Tibial nerve (tissue), 4 donors: Measurements from ENCODE around the gene GUCY2C. TPM values are rescaled to one million over a fixed set of nuclear protein-coding genes. Genes with fewer than 3 reads are reported as not detected.

ENCODE experiments used
- DNase-seq, 2 donors: peaks; one replicate each; pipeline ENCODE4 v3.0.0-alpha.2; 2019; ENCODE audit warnings: low spot score in 2 of 2
- H3K27ac ChIP-seq, 4 donors: fragments of 200-600 bp; sonication (generic) in 3 of 4; one replicate each; pipeline ENCODE4 v1.5.1; 2017 to 2019; ENCODE audit warnings: mild to moderate bottlenecking in 1 of 4
- H3K27me3 ChIP-seq, 2 donors: fragments of 200-600 bp; sonication (generic) in 1 of 2; one replicate each; pipeline versions ENCODE4 v1.5.1 to v1.6.0; 2017 to 2019
- H3K36me3 ChIP-seq, 3 donors: fragments of 200-600 bp; sonication (generic); one replicate each; pipeline ENCODE4 v1.5.1; 2018 to 2019
- H3K4me1 ChIP-seq, 4 donors: fragments of 200-600 bp; sonication (generic) in 3 of 4; one replicate each; pipeline ENCODE4 v1.5.1; 2017 to 2019
- H3K4me3 ChIP-seq, 4 donors: fragments of 200-600 bp; sonication (generic) in 3 of 4; one replicate each; pipeline ENCODE4 v1.5.1; 2017 to 2019; ENCODE audit warnings: mild to moderate bottlenecking in 1 of 4, moderate library complexity in 1 of 4
- H3K9me3 ChIP-seq, 4 donors: fragments of 200-600 bp; sonication (generic) in 3 of 4; one replicate each; pipeline ENCODE4 v1.5.1; 2017 to 2019
- CTCF ChIP-seq, 5 experiments: fragments of 200-600 bp in 3 of 5; fragments of 450-650 bp in 2 of 5; sonication (generic) in 3 of 5; IDR thresholded peaks; one replicate each; pipeline ENCODE4 v1.5.1; 2016 to 2019; ENCODE audit warnings: antibody characterized with exemption in 5 of 5, mild to moderate bottlenecking in 3 of 5, moderate library complexity in 2 of 5
- EP300 ChIP-seq, 2 donors: sonication (generic); formaldehyde crosslinking; IDR thresholded peaks; one replicate each; pipeline ENCODE4 v1.6.1; 2017; ENCODE audit warnings: antibody characterized with exemption in 2 of 2, mild to moderate bottlenecking in 1 of 2
- POLR2A ChIP-seq, 2 donors: fragments of 450-650 bp; IDR thresholded peaks; one replicate each; pipeline ENCODE4 v1.6.1; 2017; ENCODE audit warnings: antibody characterized with exemption in 2 of 2, mild to moderate bottlenecking in 2 of 2, moderate library complexity in 2 of 2
- WGBS, 2 donors: methylation state at CpG; one replicate each; pipeline ENCODE4 v1.1.5; 2018; 5-methylcytosine and 5-hydroxymethylcytosine counted together
- total RNA-seq, 4 donors: library from RNA; depleted of rRNA; stranded (reverse); fragments of >200 nt; gene quantifications; one replicate each; pipeline ENCODE4 v1.1.0, GENCODE V29; 2016

Gene GUCY2C
- total RNA-seq, 4 donors from 2014 or later = not detected

GRCh38 chr12:14577344-14577743, 119.1 kb downstream of the GUCY2C start:
- no peak for DNase-seq
- no peaks in the 10 kb centered on the region for H3K27me3 ChIP-seq
- H3K36me3 ChIP-seq = peaks cover 0 to 3% (median 0%) of the 10 kb centered on the region in 3 donors
- H3K27ac ChIP-seq = no peak overlapping the region
- no peak overlapping the region for H3K4me3 ChIP-seq
- TF ChIP-seq EP300 (IDR thresholded peaks at IDR 0.05) = no peak
- no peak for TF ChIP-seq CTCF (IDR thresholded peaks at IDR 0.05)
- TF ChIP-seq POLR2A (IDR thresholded peaks at IDR 0.05) = no peak
- no peaks in the 10 kb centered on the region for H3K9me3 ChIP-seq
- no peaks in the 10 kb centered on the region for H3K4me1 ChIP-seq
- 71 to 73% methylated on average over 1 of the region's 1 CpG for WGBS, 2 donors

- H3K4me3 ChIP-seq = no peak overlapping the region
- 80 to 84% methylated on average over 8 of the region's 8 CpGs for WGBS, 2 donors
- H3K27ac ChIP-seq = no peak overlapping the region
- H3K36me3 ChIP-seq = no peaks in the 10 kb centered on the region
- no peaks in the 10 kb centered on the region for H3K27me3 ChIP-seq
- H3K9me3 ChIP-seq = no peaks in the 10 kb centered on the region
- no peak for DNase-seq
- TF ChIP-seq CTCF (IDR thresholded peaks at IDR 0.05) (no peak), POLR2A (IDR thresholded peaks at IDR 0.05) (no peak), EP300 (IDR thresholded peaks at IDR 0.05) (no peak)
- no peaks in the 10 kb centered on the region for H3K4me1 ChIP-seq
Measured at GRCh38 chr12:14576896-14577295, 119.5 kb downstream of the GUCY2C start.

GRCh38 chr12:14575585-14575984, 120.8 kb downstream of the GUCY2C start:
- Histone ChIP-seq H3K27me3 (no peaks in the 10 kb centered on the region), H3K9me3 (no peaks in the 10 kb centered on the region), H3K27ac (no peak overlapping the region), H3K4me1 (no peaks in the 10 kb centered on the region), H3K4me3 (no peak overlapping the region), H3K36me3 (no peaks in the 10 kb centered on the region)
- 90 to 94% methylated on average over 1 of the region's 1 CpG for WGBS, 2 donors
- DNase-seq = no peak
- TF ChIP-seq CTCF (IDR thresholded peaks at IDR 0.05) = no peak
- no peak for TF ChIP-seq EP300 (IDR thresholded peaks at IDR 0.05)
- no peak for TF ChIP-seq POLR2A (IDR thresholded peaks at IDR 0.05)

GRCh38 chr12:14573118-14573517, 123.3 kb downstream of the GUCY2C start:
- WGBS, 2 donors = 77 to 83% methylated on average over 5 of the region's 5 CpGs
- Histone ChIP-seq H3K27ac (no peak overlapping the region), H3K27me3 (no peaks in the 10 kb centered on the region), H3K9me3 (no peaks in the 10 kb centered on the region), H3K4me1 (no peaks in the 10 kb centered on the region), H3K4me3 (no peak overlapping the region), H3K36me3 (no peaks in the 10 kb centered on the region)
- DNase-seq = no peak
- TF ChIP-seq CTCF (IDR thresholded peaks at IDR 0.05) = no peak
- no peak for TF ChIP-seq POLR2A (IDR thresholded peaks at IDR 0.05)
- TF ChIP-seq EP300 (IDR thresholded peaks at IDR 0.05) = no peak

GRCh38 chr12:14572401-14572800, 124.0 kb downstream of the GUCY2C start:
- Histone ChIP-seq H3K4me1 (peaks cover 0 to 1% (median 0%) of the 10 kb centered on the region in 4 donors), H3K27ac (no peak overlapping the region), H3K36me3 (no peaks in the 10 kb centered on the region), H3K9me3 (no peaks in the 10 kb centered on the region), H3K27me3 (no peaks in the 10 kb centered on the region), H3K4me3 (no peak overlapping the region)
- TF ChIP-seq POLR2A (IDR thresholded peaks at IDR 0.05) = no peak
- no peak for TF ChIP-seq CTCF (IDR thresholded peaks at IDR 0.05)
- WGBS, 2 donors = 80 to 87% methylated on average over 4 of the region's 4 CpGs
- no peak for DNase-seq
